Skeletal muscle tissue (tissue), 4 donors: Measurements from ENCODE around the gene PLIN1. TPM values are rescaled to one million over a fixed set of nuclear protein-coding genes. Genes with fewer than 3 reads are reported as not detected.

Experiments used
- H3K27ac ChIP-seq: one replicate; pipeline ENCODE4 v1.7.0; 2013; ENCODE audit warnings: mild to moderate bottlenecking, low read depth, low read length, inconsistent platforms
- H3K27me3 ChIP-seq, 3 donors: one replicate each; pipeline ENCODE4 v1.7.0; 2013; ENCODE audit warnings: low read length in 3 of 3; ENCODE audit not compliant: control insufficient read depth in 3 of 3, insufficient read depth in 3 of 3
- H3K36me3 ChIP-seq, 3 donors: one replicate each; pipeline ENCODE4 v1.7.0; 2013; ENCODE audit warnings: low read length in 3 of 3; ENCODE audit not compliant: control insufficient read depth in 3 of 3, insufficient read depth in 3 of 3
- H3K4me1 ChIP-seq, 3 donors: one replicate each; pipeline ENCODE4 v1.7.0; 2013; ENCODE audit warnings: low read length in 3 of 3, mild to moderate bottlenecking in 3 of 3; ENCODE audit not compliant: control insufficient read depth in 3 of 3, insufficient read depth in 3 of 3
- H3K4me3 ChIP-seq, 3 donors: one replicate each; pipeline ENCODE4 v1.7.0; 2013; ENCODE audit warnings: low read length in 3 of 3
- H3K9ac ChIP-seq, 3 donors: one replicate each; pipeline ENCODE4 v1.7.0; 2013; ENCODE audit warnings: low read length in 3 of 3, mild to moderate bottlenecking in 3 of 3, moderate library complexity in 2 of 3, low read depth in 1 of 3
- H3K9me3 ChIP-seq, 3 donors: one replicate each; pipeline ENCODE4 v1.7.0; 2013; ENCODE audit warnings: low read length in 3 of 3; ENCODE audit not compliant: control insufficient read depth in 3 of 3
- total RNA-seq: library from RNA; depleted of rRNA; stranded (reverse); fragments of >200 nt; gene quantifications from one replicate; pipeline ENCODE4 v1.2.3, GENCODE V29; 2014
- donor health status: Osteomylitis.

PLIN1 gene
- total RNA-seq, 1 donor from 2014 or later = 39.7 TPM

DNA sequence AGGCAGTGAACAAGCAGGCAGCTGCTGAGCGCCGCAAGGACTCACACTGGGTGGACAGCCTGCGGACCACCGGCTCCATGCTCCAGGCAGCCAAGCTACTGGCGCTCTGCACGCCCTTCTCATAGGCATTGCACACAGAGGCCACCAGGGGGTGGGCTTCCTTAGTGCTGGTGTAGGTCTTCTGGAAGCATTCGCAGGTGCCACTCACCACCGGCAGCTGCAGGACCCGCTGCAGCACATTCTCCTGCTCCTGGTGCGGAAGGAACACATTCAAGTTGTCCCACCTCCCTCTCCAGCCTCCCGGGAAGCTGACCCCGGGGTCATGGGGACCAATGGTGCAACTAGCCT is 6.0 kb downstream of the PLIN1 start:
- no peak overlapping the region for H3K9ac ChIP-seq
- H3K4me1 ChIP-seq = peaks cover 2 to 3% (median 3%) of the 10 kb centered on the region in 3 donors
- no peaks in the 10 kb centered on the region for H3K27me3 ChIP-seq
- no peaks in the 10 kb centered on the region for H3K36me3 ChIP-seq
- no peak overlapping the region for H3K27ac ChIP-seq
- no peak overlapping the region for H3K4me3 ChIP-seq
- H3K9me3 ChIP-seq = no peaks in the 10 kb centered on the region

DNA sequence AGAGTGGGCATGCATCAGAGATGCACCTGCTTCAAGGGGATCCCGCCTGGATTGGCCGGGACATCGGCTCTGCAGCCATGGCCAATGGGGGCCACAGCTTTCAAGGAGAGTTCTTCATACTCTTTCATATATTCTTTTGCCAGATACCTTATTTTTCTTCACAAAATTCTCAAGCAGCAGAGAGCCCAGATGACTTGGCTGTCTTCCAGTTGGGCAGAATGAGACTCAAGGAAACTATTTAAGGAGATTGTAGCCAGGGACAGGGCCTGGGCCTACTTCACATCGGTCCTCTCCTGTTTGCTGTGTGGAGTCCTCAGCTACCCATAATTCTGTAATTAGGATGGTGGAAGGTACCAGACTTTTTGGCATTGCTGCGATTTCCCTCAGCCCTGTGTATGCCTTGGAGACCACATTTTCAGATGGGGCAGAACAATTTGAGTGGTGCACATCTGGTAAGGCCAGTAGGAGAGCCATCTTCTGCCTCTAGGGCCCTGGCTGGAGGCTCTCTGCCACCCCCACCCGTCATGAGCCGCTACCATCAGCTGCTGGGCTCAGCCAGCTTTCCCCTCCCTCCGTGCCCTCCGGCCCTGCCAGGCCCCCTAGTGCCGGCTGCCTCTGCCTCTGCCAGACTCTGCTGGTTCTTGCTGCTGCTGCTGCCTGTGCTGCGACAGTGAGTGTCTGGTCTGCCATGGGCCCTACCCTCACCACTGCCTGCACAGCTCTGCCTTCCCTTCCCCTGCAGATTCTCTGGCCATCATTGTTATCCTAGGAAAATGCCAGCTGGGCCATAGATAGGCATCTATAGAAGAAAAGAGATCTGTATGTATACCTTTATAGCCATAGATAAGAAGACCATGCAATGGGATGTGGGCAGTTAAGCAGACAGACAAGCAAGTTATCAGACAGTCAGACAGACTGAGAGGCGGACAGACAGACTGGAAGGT is 6.7 kb downstream of the PLIN1 start:
- Histone ChIP-seq H3K4me1 (peaks cover 2 to 3% (median 3%) of the 10 kb centered on the region in 3 donors), H3K9me3 (no peaks in the 10 kb centered on the region), H3K27me3 (no peaks in the 10 kb centered on the region), H3K36me3 (no peaks in the 10 kb centered on the region), H3K9ac (peak overlapping the region in 1 of 3 donors; percentile 25), H3K4me3 (no peak overlapping the region), H3K27ac (no peak overlapping the region)

DNA sequence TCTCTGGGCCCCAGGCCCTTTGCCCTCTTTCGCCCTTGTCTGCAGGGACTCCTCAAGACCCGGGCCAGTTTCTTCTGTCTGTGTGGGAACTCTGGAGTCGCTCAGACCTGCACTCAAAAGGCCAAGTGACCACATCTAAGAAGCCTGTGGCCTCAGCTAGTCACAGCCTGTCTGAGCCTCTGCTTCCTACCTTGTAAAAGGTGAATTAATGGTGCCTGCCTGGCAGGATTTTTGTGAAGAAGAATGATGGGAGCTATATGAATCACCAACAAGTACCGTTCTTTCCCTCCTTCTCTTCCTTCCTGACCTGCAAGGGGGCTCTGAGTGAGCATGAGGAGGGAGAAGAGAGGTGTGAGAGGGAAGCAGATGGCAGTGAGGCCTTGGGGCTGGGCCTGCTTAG is 7.5 kb downstream of the PLIN1 start:
- Histone ChIP-seq H3K9ac (no peak overlapping the region), H3K27me3 (no peaks in the 10 kb centered on the region), H3K9me3 (no peaks in the 10 kb centered on the region), H3K4me3 (no peak overlapping the region), H3K4me1 (peaks cover 2 to 3% (median 3%) of the 10 kb centered on the region in 3 donors), H3K36me3 (no peaks in the 10 kb centered on the region), H3K27ac (no peak overlapping the region)

DNA sequence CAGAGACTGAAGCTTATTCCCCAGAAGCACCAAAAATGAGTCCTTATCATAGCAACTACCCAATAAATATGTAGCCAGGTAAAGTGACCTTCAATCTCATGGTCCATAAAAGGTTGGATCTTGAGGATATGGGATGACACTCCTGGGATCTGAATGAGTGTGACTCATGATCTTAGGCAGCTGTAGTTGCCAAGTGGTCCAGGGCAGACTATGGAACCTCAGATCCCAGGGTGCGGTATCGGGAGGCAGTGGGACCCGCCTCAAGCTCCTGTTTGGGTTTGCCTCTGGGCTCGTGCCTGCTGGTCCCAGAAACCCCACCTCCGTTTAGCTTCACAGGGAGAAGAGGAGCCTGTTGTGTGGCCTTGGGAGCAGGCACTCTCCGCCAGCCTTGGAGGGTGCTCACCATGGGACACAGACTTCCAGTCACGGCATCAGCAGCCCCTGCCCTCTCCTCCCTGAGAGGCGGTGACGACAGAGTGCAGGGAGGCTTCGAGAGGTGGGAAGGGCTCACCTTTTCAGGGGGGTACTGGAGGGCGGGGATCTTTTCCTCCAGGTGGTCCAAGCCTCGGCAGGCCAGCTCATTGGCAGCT is 8.1 kb downstream of the PLIN1 start:
- no peaks in the 10 kb centered on the region for H3K27me3 ChIP-seq
- no peaks in the 10 kb centered on the region for H3K9me3 ChIP-seq
- no peak overlapping the region for H3K9ac ChIP-seq
- no peak overlapping the region for H3K4me3 ChIP-seq
- H3K4me1 ChIP-seq = peaks cover 2 to 4% (median 3%) of the 10 kb centered on the region in 3 donors
- H3K27ac ChIP-seq = no peak overlapping the region
- H3K36me3 ChIP-seq = no peaks in the 10 kb centered on the region

DNA sequence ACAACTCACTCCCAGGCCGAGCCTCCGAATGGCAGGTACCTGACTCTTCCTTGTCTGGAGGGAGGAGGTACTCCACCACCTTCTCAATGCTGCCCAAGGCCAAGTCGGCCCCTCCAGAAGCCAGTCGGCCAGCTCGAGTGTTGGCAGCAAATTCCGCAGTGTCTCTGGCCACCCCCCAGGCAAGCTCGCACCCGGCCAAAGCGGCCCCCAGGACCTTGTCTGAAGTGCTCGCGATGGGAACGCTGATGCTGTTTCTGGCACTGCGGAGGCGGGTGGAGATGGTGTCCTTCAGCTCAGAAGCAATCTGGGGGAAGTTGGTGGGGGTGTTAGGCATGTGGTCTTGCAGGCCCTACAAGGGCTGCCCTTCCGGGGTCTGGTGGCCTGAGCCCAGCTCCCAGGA is 9.2 kb downstream of the PLIN1 start:
- H3K9me3 ChIP-seq = no peaks in the 10 kb centered on the region
- no peak overlapping the region for H3K4me3 ChIP-seq
- H3K27ac ChIP-seq = no peak overlapping the region
- no peaks in the 10 kb centered on the region for H3K36me3 ChIP-seq
- peaks cover 4 to 8% (median 8%) of the 10 kb centered on the region in 3 donors for H3K4me1 ChIP-seq
- no peak overlapping the region for H3K9ac ChIP-seq
- no peaks in the 10 kb centered on the region for H3K27me3 ChIP-seq

DNA sequence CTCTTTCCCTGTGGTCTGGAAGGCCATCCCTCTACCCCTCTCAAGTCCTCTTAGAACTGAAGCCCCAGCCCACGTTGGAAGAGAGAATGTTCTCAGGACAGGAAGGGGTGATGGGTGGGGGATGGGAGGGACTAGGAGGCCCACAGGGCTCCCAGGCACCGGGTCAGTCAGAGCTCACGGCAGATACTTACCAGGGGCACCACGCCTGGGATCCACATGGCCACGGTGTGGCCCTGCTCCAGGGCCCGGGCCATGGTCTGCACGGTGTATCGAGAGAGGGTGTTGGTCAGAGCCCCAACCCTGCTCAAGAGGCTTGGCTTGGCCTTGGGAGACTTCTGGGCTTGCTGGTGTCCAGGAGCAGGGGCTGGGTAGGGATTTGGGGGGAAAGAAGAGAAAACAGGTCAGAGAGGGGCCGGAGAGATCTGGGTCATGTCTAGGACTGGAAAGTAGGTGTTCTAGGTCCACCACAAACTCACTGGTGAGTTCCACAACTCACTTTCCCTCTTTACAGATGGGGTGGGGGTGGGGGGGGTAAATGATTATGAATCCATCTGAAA is 9.8 kb downstream of the PLIN1 start:
- Histone ChIP-seq H3K9me3 (no peaks in the 10 kb centered on the region), H3K9ac (no peak overlapping the region), H3K36me3 (no peaks in the 10 kb centered on the region), H3K4me1 (peaks cover 10% of the 10 kb centered on the region in 3 donors), H3K27ac (no peak overlapping the region), H3K4me3 (no peak overlapping the region), H3K27me3 (no peaks in the 10 kb centered on the region)

DNA sequence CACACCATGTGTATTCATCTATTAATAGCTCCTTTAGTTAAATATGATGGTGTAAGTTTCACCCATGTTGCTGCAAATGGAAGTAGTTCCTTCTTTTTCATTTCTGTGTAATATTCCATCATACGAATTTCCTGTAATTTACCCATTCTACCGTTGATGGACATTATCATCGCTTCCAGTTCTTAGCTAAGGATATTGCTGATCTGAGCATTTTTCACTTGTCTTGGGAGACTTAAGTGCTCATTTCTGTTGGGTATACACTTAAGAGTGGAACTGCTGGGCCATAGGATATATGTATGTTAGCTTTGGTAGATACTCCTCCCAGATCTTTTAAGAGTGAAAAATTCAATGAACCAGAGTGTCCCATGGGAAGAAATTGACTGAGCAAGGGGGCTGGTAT is 11.0 kb downstream of the PLIN1 start:
- Histone ChIP-seq H3K9ac (no peak overlapping the region), H3K4me3 (no peak overlapping the region), H3K4me1 (peaks cover 11 to 13% (median 12%) of the 10 kb centered on the region in 3 donors), H3K36me3 (no peaks in the 10 kb centered on the region), H3K27me3 (no peaks in the 10 kb centered on the region), H3K27ac (no peak overlapping the region), H3K9me3 (no peaks in the 10 kb centered on the region)

DNA sequence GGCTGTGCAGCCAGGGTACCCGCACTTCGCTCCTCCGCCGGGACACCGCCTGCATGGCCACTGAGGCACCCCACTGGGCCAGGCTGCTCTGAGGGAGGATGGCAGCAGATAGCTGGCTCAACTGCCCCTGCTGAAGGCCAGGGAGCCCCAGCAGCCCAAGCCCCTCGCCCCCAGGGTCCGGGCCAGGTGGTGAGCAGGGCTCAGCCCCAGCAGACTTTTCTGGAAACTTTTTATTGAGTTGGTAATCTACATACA is 11.5 kb downstream of the PLIN1 start:
- H3K27ac ChIP-seq = no peak overlapping the region
- no peak overlapping the region for H3K9ac ChIP-seq
- no peaks in the 10 kb centered on the region for H3K36me3 ChIP-seq
- H3K4me3 ChIP-seq = no peak overlapping the region
- H3K4me1 ChIP-seq = peaks cover 14 to 17% (median 15%) of the 10 kb centered on the region in 3 donors
- no peaks in the 10 kb centered on the region for H3K27me3 ChIP-seq
- H3K9me3 ChIP-seq = no peaks in the 10 kb centered on the region

DNA sequence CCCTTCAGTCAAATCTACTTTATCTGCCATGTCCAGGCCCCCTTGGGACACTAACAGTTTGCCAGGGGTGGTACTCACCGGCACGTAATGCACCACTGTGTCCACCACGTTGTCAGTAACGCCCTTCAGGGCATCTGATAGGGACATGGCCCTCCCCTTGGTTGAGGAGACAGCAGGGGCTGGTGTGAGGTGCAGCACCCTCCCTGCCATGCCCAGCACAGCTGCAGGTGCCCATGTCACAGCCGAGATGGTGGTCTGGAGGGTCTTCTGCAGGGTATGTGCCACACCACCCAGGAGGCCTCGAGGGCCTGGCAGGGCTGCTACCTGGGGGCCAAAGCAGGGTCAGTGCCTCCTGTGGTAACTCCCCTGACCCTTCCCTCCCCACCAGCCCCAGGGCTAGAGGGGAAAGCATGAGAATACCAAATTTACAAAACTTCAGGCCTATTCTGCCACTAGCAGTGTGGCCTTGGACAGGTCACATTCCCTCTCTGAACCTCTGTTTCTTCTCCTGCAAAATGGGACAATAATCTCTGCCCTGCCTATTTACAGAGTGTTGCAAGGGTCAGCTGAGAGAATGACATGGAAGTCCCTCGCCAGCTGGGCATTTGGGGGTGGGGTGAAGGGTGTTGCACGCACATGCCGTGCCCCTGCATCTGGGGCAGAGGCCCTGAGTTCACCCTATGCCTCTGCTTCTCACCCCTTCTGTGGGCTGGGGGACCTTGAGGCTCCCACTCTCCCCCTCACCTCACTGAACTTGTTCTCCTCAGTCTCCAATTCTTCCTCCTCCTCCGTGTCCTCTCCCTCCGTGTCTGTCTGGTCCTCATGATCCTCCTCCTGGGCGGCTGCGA is 12.1 kb downstream of the PLIN1 start:
- H3K4me1 ChIP-seq = peaks cover 17 to 21% (median 19%) of the 10 kb centered on the region in 3 donors
- no peak overlapping the region for H3K27ac ChIP-seq
- no peaks in the 10 kb centered on the region for H3K9me3 ChIP-seq
- H3K36me3 ChIP-seq = no peaks in the 10 kb centered on the region
- H3K4me3 ChIP-seq = no peak overlapping the region
- H3K27me3 ChIP-seq = no peaks in the 10 kb centered on the region
- no peak overlapping the region for H3K9ac ChIP-seq
